Fibroblast of skin of right biceps (primary cell): ENCODE measurements around the gene NLRP3.
"Not testable (repeated sequence)": the region's sequence is repeated elsewhere in the genome, so short reads cannot be mapped to it uniquely, and the experiment has no call there.

Source experiments
- DNase-seq: peaks from one replicate; pipeline ENCODE4 v3.0.0-alpha.2; 2013

Gene NLRP3

GRCh38 chr1:247392088-247392487 lies 23.9 kb upstream of the NLRP3 start:
- no peak for DNase-seq

GRCh38 chr1:247395075-247395474 lies 20.9 kb upstream of the NLRP3 start:
- not testable (repeated sequence) for DNase-seq

DNA sequence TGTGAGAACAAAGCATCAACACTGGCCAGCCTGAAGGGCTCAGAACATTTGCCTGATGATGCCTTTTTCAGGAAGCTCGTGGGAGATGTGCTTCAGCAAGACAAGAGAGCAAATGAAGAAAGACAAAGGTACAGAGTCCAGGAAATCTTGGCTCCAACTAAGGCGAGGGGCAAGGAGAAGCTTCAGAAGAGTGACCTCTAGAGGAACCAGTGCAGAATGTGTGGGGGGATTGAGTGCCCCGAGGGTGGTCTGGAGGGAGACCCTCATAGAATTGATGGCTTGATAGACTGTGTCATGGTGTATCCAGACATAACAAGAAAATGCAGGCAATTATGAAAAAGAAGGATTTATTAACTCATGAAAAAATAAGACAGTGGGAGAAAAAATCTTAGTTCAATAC lies 15.3 kb upstream of the NLRP3 start:
- DNase-seq, result no peak

DNA sequence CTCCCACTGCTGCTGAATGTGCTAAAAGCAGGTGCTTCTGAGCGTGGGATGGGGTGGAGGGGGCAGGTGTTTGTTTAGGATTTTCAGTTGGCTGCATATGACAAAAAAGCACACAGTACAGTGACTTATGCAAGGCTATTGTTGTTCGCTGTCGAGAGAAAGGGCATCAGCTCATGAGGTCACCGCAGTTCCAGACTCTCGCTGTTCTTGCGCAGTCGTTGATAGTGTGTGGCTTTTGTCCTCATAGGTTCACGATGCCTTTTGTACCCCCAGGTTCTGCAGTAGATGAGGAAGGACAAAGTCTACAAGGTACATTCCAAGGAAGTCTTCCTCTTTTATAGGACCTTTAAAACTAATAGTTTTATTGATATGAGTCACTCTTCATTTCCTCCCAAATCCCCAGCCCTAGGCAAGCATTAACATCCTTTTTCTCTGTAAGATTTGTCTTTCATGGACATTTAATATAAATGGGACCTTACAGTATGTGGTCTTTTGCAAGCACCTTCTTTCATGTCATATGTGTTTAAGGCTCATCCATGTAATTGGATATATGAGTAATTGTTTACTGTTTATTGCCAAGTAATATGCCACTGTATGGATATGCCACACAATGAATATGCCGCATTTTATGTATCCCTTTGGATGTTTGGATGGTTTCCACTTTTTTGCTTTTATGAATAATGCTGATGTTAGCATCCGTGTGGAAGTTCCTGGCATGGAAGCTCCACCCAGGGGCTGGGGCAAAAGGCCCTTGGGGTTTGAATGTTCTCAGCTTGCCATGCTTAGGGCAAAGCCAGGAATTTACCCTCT lies 14.5 kb upstream of the NLRP3 start:
- no peak for DNase-seq

DNA sequence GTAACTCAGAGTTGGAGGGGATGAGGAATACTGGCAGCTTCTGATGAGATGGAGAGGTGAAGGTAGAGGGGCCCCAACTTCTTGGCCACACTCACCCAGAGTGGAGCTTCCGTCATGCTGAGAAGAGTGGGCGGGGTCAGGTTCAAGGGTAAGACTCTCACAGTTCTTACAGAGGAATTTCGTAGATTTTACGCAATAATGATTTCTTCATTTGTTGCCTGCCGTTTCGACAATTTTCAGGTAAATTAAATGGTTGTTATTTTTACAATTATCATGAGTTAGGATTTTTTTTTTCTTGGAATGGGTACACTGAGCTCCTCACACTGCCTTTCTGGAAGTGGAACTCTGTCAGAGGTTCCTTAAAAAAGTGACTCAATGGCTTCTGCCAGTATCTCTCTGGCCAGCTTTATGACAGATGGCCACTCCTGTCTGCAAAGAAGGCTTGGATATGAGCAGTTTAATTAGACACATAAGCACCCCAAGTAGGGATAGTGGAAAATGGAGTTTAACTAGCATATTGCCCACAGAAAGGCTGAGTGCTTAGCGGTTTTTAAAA lies 13.8 kb upstream of the NLRP3 start:
- no peak for DNase-seq

GRCh38 chr1:247406014-247406656 lies 9.8 kb upstream of the NLRP3 start:
- no peak for DNase-seq

DNA sequence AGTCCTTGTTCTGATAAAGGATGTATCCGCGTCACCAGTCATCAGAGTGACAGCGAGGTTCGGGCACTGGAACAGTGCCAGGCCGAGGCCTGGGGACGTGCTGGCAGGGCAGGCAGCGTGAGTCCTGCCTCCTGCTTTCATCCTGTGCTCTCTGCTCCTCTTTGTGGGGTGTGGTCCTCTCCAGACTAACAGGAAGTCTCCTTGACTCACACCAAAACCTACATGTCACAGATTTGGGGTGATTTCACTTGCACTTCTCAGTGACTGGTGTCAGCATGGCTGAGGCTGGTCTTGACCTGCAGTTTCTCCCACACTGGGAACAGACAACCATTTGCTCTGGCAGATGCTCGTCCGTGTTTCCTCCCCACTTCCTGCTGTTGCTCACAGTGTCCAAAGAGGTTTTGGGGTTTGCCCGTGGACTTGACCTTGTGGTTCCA lies 8.8 kb upstream of the NLRP3 start:
- no peak for DNase-seq

DNA sequence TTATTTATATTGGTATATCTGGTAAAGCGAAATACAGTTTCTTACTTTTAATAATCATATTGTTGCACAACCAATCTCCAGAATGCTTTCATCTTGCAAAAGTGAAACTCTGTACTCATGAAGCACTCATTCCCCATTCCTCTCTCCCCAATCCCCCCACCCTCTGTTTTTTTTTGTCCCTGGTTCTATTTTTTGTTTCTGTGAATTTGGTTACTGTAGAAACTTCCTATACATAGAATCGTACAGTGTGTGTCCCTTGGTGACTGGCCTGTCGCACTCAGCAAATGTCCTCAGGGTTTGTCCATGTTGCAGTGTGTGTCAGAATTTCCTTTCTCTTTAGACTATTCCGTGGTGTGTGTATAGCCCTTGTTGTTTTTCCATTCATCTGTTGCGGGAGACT lies 7.9 kb upstream of the NLRP3 start:
- DNase-seq, result no peak

DNA sequence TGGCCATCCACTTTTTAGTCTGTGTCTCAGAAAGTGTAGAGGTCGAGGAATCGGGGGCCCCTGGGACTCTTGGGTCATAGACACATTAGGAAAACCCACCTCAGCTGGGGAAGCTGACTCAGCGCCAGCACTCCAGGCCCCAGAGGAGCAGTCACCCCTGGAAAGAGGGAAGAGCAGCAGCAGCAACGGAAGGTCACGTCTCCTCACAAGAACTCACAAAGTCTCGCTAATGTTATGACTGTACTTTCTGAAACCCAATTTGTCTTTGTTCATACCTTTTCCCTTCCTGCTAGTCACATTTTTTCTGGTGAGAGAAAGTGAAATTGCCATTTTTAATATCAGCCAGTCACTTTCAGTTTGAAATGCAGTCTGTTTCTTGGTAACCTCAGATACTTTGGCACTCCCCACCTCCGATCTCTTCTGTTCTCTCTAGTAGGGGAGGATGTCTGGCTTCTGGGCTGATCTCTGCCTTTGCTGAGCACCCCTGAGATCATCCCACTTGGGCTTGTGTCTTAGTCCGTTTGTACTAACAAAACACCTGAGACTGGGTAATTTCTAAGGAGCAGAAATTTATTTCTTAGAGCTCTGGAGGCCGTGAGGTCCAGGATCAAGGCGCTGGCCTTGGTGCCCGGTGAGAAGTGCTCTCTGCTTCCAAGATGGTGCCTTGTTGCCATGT lies 6.0 kb upstream of the NLRP3 start:
- DNase-seq, result no peak

- DNase-seq, result no peak
These were observed 4.2 kb upstream of the NLRP3 start for GRCh38 chr1:247411621-247412327.

GRCh38 chr1:247417831-247418230 lies 1.9 kb downstream of the NLRP3 start:
- no peak for DNase-seq

GRCh38 chr1:247419336-247419735 lies 3.4 kb downstream of the NLRP3 start:
- no peak for DNase-seq

DNA sequence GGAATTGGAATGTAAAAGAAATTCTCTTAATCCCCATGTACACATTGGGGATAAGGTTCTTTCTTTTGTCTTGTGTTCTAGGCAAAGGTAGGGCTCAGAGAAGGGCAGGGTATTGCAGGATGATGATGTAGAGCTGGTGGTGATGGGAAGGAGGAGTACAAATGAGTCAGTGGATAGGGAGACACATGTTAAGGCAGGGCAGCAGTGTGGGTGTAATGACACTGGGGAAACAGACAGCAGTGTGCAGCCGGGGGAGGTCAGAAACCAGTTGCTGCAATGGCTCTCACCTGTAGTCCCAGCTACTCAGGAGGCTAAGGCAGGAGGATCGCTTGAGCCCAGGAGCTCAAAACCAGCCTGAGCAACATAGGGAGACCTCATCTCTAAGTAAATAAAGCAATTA lies 5.1 kb downstream of the NLRP3 start:
- DNase-seq, result no peak

- DNase-seq, result no peak
These were observed 13.5 kb downstream of the NLRP3 start for GRCh38 chr1:247429496-247429895.

- no peak for DNase-seq
These were observed 14.5 kb downstream of the NLRP3 start for GRCh38 chr1:247430434-247430833.

- no peak for DNase-seq
These were observed 15.7 kb downstream of the NLRP3 start for GRCh38 chr1:247431643-247432042.

DNA sequence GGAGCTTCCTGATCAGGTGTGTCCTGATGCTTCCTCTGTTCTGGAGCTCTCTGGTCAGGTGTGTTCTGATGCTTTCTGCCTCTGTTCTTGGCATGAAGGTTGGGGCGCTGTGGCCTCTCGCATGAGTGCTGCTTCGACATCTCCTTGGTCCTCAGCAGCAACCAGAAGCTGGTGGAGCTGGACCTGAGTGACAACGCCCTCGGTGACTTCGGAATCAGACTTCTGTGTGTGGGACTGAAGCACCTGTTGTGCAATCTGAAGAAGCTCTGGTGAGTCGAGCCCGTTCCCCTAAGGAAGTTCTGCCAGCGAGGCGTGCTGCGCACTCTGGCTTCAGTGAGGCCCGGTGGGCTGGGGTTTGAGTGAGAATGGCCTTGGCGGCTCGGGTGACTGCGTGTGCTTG lies 18.0 kb downstream of the NLRP3 start:
- no peak for DNase-seq

- no peak for DNase-seq
These were observed 19.2 kb downstream of the NLRP3 start for GRCh38 chr1:247435030-247435758.

- DNase-seq, result no peak
These were observed 19.8 kb downstream of the NLRP3 start for GRCh38 chr1:247435759-247436147.

- no peak for DNase-seq
These were observed 21.9 kb downstream of the NLRP3 start for GRCh38 chr1:247437551-247438505.

DNA sequence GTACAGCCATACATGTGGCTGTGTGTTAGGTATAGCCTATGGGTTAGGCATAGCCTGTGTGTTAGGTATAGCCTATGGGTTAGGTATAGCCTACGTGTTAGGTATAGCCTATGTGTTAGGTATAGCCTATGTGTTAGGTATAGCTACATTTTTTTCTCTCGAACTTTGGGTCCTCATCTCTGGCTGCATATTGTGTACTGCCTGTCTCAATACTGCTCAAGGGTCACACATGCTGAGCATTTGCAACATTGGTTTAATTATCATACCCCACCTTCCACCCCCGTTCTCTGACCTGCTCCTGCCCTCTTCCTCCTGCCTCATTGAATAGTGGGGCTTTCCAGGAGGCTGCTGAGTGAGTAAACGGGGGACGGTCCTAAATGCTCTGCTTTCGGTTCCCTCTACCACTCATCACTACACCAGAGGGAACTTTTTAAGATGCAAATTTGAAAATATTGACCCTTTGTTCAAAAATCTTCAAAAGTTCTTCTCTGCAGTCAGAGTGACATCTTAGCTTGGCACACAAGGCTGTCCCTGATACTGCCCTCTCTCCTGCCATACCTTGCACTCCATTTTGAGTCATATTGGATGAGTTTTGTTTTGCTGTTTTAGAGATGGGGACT lies 24.1 kb downstream of the NLRP3 start:
- DNase-seq, result no peak
